Vagina (tissue), 2 donors: Measurements from ENCODE around the gene LCN1. TPM values are rescaled to one million over a fixed set of nuclear protein-coding genes. Genes with fewer than 3 reads are reported as not detected.
"Not testable (repeated sequence)": the region's sequence is repeated elsewhere in the genome, so short reads cannot be mapped to it uniquely, and the experiment has no call there.

Source experiments
- DNase-seq, 2 donors: peaks; one replicate each; pipeline ENCODE4 v3.0.0-alpha.2; 2017; ENCODE audit errors: extremely low spot score in 2 of 2
- H3K27ac ChIP-seq: fragments of 200-600 bp; sonication (generic); one replicate; pipeline ENCODE4 v1.5.1; 2019
- H3K27me3 ChIP-seq: fragments of 200-600 bp; sonication (generic); one replicate; pipeline ENCODE4 v1.5.1; 2019
- H3K36me3 ChIP-seq, 2 donors: fragments of 200-600 bp; sonication (generic); one replicate each; pipeline ENCODE4 v1.5.1; 2017 to 2019
- H3K4me1 ChIP-seq: fragments of 200-600 bp; sonication (generic); one replicate; pipeline ENCODE4 v1.5.1; 2019
- H3K4me3 ChIP-seq, 2 donors: fragments of 200-600 bp; sonication (generic); 1 replicate in 1 of 2; 2 replicates in 1 of 2; pipeline ENCODE4 v1.5.1; 2016 to 2019
- H3K9me3 ChIP-seq: fragments of 200-600 bp; sonication (generic); one replicate; pipeline ENCODE4 v1.5.1; 2019
- POLR2A ChIP-seq, 2 donors: fragments of 450-650 bp; IDR thresholded peaks; one replicate each; pipeline ENCODE4 v1.6.1; 2017; ENCODE audit warnings: antibody characterized with exemption in 2 of 2, mild to moderate bottlenecking in 2 of 2, moderate library complexity in 2 of 2
- POLR2AphosphoS5 ChIP-seq, 2 donors: sonication (generic); formaldehyde crosslinking; IDR thresholded peaks; one replicate each; pipeline ENCODE4 v1.9.0; 2017; ENCODE audit warnings: antibody characterized with exemption in 2 of 2, mild to moderate bottlenecking in 2 of 2, low read depth in 1 of 2; ENCODE audit not compliant: insufficient read depth in 1 of 2
- intact Hi-C: fragments of 100-400 bp; cut with DNase I; formaldehyde crosslinking; loops from one replicate; pipeline ENCODE4 v1.15.1; 2023
- total RNA-seq: library from RNA; depleted of rRNA; stranded (reverse); fragments of >200 nt; gene quantifications from one replicate; pipeline ENCODE4 v1.2.3, GENCODE V29; 2016
- TF ChIP-seq, protein P1 (sequence below), 3 experiments: fragments of 450-650 bp in 2 of 3; fragments of 200-600 bp in 1 of 3; sonication (generic) in 1 of 3; IDR thresholded peaks; one replicate each; pipeline ENCODE4 v1.5.1; 2017 to 2019; ENCODE audit warnings: antibody characterized with exemption in 3 of 3, mild to moderate bottlenecking in 2 of 3, moderate library complexity in 2 of 3

LCN1 gene
- total RNA-seq, 1 donor from 2014 or later: not detected

- DNase-seq: no peak
- intact Hi-C loops: no loop called here
- Histone ChIP-seq H3K27ac (no peak overlapping the region), H3K4me3 (no peak overlapping the region), H3K9me3 (no peaks in the 10 kb centered on the region), H3K4me1 (no peaks in the 10 kb centered on the region), H3K27me3 (no peaks in the 10 kb centered on the region), H3K36me3 (no peaks in the 10 kb centered on the region)
- TF ChIP-seq POLR2AphosphoS5 (IDR thresholded peaks at IDR 0.05; ENCODE audit: insufficient read depth in 1 of 2, low read depth in 1 of 2) (no peak), POLR2A (IDR thresholded peaks at IDR 0.05) (no peak)
- TF ChIP-seq, protein P1, sequence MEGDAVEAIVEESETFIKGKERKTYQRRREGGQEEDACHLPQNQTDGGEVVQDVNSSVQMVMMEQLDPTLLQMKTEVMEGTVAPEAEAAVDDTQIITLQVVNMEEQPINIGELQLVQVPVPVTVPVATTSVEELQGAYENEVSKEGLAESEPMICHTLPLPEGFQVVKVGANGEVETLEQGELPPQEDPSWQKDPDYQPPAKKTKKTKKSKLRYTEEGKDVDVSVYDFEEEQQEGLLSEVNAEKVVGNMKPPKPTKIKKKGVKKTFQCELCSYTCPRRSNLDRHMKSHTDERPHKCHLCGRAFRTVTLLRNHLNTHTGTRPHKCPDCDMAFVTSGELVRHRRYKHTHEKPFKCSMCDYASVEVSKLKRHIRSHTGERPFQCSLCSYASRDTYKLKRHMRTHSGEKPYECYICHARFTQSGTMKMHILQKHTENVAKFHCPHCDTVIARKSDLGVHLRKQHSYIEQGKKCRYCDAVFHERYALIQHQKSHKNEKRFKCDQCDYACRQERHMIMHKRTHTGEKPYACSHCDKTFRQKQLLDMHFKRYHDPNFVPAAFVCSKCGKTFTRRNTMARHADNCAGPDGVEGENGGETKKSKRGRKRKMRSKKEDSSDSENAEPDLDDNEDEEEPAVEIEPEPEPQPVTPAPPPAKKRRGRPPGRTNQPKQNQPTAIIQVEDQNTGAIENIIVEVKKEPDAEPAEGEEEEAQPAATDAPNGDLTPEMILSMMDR (IDR thresholded peaks at IDR 0.05): no peak
These were observed 4.2 kb downstream of the LCN1 start for GRCh38 chr9:135525241-135526088.

DNA sequence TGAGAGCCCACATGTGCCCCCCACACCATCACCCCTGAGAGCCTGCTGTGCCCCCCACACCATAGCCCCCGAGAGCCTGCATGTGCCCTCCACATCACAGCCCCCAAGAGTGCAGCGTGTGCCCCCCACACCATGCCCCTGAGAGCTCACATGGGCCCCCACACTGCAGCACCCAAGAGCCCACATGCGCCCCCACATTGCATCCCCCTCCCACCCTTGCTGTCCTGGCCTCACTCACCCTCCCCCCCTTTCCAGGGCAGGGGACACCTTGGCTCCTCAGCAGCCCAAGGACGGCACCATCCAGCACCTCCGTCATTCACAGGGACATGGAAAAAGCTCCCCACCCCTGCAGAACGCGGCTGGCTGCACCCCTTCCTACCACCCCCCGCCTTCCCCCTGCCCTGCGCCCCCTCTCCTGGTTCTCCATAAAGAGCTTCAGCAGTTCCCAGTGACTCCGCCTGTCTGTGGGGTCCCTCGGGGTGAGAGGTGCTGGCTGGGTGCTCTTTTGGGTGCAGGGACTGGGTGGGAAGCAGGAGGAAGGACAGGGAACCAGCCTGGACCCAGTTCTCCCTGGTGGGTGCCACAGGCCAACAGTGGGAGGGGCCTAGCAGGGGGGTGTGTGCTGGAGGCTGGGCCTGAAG is 5.0 kb downstream of the LCN1 start:
- intact Hi-C loops: no loop called here
- Histone ChIP-seq H3K27me3 (no peaks in the 10 kb centered on the region), H3K9me3 (no peaks in the 10 kb centered on the region), H3K27ac (no peak overlapping the region), H3K36me3 (no peaks in the 10 kb centered on the region), H3K4me3 (no peak overlapping the region), H3K4me1 (no peaks in the 10 kb centered on the region)
- TF ChIP-seq POLR2A (IDR thresholded peaks at IDR 0.05): no peak
- TF ChIP-seq, protein P1 (IDR thresholded peaks at IDR 0.05): no peak
- no peak for TF ChIP-seq POLR2AphosphoS5 (IDR thresholded peaks at IDR 0.05; ENCODE audit: insufficient read depth in 1 of 2, low read depth in 1 of 2)
- DNase-seq: no peak

- Histone ChIP-seq H3K27ac (no peak overlapping the region), H3K27me3 (no peaks in the 10 kb centered on the region), H3K36me3 (no peaks in the 10 kb centered on the region), H3K9me3 (no peaks in the 10 kb centered on the region), H3K4me1 (no peaks in the 10 kb centered on the region), H3K4me3 (no peak overlapping the region)
- no peak for DNase-seq
- intact Hi-C loops: no loop called here
- no peak for TF ChIP-seq POLR2A (IDR thresholded peaks at IDR 0.05)
- TF ChIP-seq, protein P1 (IDR thresholded peaks at IDR 0.05): no peak
- no peak for TF ChIP-seq POLR2AphosphoS5 (IDR thresholded peaks at IDR 0.05; ENCODE audit: insufficient read depth in 1 of 2, low read depth in 1 of 2)
These were observed 5.7 kb downstream of the LCN1 start for GRCh38 chr9:135526730-135527571.

GRCh38 chr9:135528842-135529435 is 7.7 kb downstream of the LCN1 start:
- intact Hi-C loops, H3K36me3 ChIP-seq, H3K9me3 ChIP-seq, H3K4me3 ChIP-seq, H3K4me1 ChIP-seq, DNase-seq, H3K27me3 ChIP-seq, H3K27ac ChIP-seq: not testable (repeated sequence)

- no peaks in the 10 kb centered on the region for H3K36me3 ChIP-seq
- no peak overlapping the region for H3K4me3 ChIP-seq
- H3K4me1 ChIP-seq: no peaks in the 10 kb centered on the region
- peak in 1 of 2 donors; percentile 67 for DNase-seq
- H3K27me3 ChIP-seq: no peaks in the 10 kb centered on the region
- TF ChIP-seq POLR2AphosphoS5 (IDR thresholded peaks at IDR 0.05; ENCODE audit: insufficient read depth in 1 of 2, low read depth in 1 of 2): no peak
- TF ChIP-seq POLR2A (IDR thresholded peaks at IDR 0.05): no peak
- TF ChIP-seq, protein P1 (IDR thresholded peaks at IDR 0.05): no peak
- intact Hi-C loops: no loop called here
- no peaks in the 10 kb centered on the region for H3K9me3 ChIP-seq
- no peak overlapping the region for H3K27ac ChIP-seq
These were observed 8.9 kb downstream of the LCN1 start for GRCh38 chr9:135530146-135530545.
